HFF-Myc (cell line): ENCODE measurements around the gene RAB11FIP5.

Experiments
- DNase-seq: peaks from one replicate; pipeline ENCODE4 v3.0.0-alpha.2; 2011; ENCODE audit warnings: low read depth; ENCODE audit errors: extremely low read depth
- H3K4me3 ChIP-seq: replicated peaks from 2 replicates; pipeline ENCODE4 v1.5.1; 2011; ENCODE audit warnings: low read depth, mild to moderate bottlenecking, control low read depth, low read length
- CTCF ChIP-seq: IDR thresholded peaks from 2 replicates; pipeline ENCODE4 v1.5.1; 2012; ENCODE audit warnings: mild to moderate bottlenecking, low read depth, low read length, control low read depth; ENCODE audit errors: missing control alignments

Gene RAB11FIP5

GRCh38 chr2:73078457-73079411 lies 34.0 kb downstream of the RAB11FIP5 start:
- no peak for TF ChIP-seq CTCF
- no peak for DNase-seq

GRCh38 chr2:73077424-73077795 lies 35.3 kb downstream of the RAB11FIP5 start:
- no peak overlapping the region for H3K4me3 ChIP-seq
- no peak for DNase-seq
- no peak for TF ChIP-seq CTCF

More at GRCh38 chr2:73078457-73079411, 34.0 kb downstream of the RAB11FIP5 start:
- no peak overlapping the region for H3K4me3 ChIP-seq

DNA sequence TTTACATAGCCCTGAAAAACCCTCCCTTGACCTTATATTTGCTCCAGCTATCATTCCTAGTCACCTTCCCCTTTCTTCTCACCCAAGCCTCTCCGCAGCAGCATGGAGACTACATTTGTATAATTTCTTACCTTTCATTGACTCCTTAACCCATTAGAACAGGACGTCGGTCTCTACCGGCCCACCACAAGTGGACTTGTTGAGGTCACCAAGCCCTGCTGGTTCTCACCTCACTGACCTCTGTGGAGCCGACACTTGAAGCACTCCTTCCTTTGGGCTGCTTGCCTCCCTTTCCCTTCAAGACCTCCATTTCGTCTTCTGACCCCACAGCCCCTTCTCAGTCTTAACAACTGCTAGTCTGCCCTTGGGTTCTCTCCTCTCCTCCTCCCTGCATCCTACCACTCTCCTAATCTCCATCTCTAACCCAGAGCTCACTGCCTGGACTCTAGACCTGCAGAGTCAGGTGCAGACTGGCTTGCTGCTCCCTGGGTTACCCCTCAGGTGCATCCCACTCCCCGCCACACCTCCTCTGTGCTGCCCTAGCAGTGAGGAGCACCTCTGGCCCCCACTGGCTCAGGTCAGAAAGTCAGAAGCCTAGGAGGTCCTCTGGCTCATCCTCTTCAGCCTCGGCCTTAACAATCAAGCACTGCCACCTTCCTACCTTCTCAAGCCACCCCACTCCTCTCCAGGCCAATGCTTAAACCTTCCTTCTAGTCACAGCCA lies 35.9 kb downstream of the RAB11FIP5 start:
- no peak overlapping the region for H3K4me3 ChIP-seq
- no peak for DNase-seq
- no peak for TF ChIP-seq CTCF

DNA sequence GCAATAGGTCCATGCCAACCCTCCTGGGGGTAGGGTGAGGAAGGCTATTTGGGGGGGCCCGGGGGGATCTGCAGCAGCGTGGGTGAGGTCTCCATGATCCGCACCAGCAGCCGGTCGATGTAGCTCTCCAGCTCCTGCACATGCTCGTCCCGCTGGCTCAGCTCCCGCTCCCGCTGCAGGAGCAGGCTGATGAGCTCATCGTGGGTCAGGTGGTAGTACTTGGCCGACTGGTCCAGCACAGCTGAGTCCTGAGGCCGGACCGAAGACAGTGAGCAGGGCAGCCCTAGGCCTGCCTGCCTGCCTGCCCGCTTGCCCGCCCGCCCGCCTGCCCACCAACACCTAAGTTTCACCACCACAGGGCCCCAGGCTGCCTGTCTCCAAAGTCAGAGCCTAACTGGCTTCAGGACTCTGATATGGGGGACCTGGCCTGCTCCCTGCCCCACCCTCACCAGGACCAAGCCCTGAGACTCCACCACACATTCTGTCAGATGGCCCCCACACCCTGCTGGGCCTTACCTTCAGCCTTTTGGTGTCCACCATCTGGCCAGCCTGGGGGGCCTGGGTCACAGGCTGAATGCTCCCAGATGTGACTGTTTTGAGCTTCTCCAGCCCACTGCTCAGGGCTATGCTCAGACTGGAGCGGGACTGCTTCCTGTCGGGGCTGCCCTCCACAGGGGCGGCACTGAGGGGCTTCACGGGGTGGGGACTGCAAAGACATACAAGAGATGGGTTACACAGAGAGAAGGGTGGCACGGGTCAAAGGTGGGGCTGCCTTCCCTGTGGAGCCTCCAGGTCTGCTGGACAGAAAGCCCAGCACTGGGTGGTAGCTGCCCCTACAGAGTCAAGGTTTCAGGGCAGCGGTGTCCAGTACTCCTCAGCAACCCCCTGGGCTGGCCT lies 37.0 kb downstream of the RAB11FIP5 start:
- TF ChIP-seq CTCF: no peak
- DNase-seq: no peak
- H3K4me3 ChIP-seq: no peak overlapping the region

- H3K4me3 ChIP-seq: no peak overlapping the region
- no peak for DNase-seq
- no peak for TF ChIP-seq CTCF
These were observed 38.4 kb downstream of the RAB11FIP5 start for GRCh38 chr2:73074110-73075069.
